Activated CD4-positive, alpha-beta T cell treated with anti-CD3 and anti-CD28 coated beads, Interleukin-2, amount 50 U/mL, for 24 hours (primary cell): ENCODE measurements around the gene TUNAR.

Experiments used
- DNase-seq, 2 donors: peaks; one replicate each; pipeline ENCODE4 v3.0.0-alpha.2; 2020; ENCODE audit warnings: low read depth in 1 of 2, low spot score in 1 of 2

TUNAR gene

DNA sequence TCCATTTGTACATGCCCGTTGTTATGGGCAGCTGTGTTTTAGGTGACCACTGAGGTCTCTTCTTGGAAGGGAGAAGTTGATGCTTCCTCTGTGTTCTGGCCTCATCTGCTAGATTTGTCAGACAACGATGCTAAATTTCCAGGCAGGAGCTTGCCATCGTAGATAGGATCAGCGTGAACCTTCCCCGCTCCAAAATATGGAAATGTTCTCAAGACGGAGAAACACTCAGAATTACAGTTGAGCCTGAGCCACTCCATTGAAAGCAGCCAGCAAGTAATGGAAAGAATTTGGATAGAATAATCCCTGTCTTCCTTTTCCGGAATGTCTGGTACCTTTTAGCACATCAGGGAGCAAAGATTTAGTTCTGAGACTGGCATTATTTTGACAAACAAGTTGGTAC is 34.8 kb downstream of the TUNAR start:
- no peak for DNase-seq

DNA sequence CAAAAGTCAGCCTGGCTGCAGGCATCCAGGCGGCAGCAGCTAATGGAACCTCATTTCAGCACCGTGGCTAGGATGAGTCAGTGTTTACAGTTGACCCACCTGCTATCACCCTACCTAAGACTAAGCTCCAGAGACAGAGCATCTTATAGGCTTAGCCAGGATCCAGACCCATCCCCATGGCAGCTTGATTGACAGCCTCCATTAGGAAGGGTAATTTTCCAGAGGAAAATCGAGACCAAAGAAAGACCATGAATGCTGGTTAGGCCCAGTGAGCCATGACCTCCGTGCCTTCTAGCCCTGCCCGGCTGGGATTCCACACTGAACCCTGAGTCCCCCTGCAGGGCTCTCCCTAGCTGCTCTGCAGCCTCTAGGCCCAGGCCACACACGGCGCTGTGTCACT is 38.7 kb downstream of the TUNAR start:
- DNase-seq = no peak

DNA sequence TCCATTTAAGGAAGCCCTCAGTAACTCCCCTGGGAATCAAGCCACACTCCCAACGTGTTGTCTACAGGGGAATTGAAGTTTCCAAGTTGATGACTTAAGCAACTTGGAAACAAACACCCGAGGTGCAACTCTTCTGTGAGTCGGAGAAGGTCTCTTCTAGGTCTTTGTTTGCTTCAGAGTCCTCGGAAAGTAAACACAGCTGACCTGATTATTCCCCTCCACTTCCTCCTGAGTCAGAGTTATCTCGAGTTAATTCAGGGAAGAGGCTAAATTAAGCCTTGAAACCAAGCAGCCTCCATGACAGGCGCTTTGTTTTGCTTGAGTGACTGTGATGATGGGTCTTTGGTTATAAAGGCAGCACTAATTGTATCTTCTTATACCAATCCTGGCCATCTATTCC is 41.8 kb downstream of the TUNAR start:
- no peak for DNase-seq

DNA sequence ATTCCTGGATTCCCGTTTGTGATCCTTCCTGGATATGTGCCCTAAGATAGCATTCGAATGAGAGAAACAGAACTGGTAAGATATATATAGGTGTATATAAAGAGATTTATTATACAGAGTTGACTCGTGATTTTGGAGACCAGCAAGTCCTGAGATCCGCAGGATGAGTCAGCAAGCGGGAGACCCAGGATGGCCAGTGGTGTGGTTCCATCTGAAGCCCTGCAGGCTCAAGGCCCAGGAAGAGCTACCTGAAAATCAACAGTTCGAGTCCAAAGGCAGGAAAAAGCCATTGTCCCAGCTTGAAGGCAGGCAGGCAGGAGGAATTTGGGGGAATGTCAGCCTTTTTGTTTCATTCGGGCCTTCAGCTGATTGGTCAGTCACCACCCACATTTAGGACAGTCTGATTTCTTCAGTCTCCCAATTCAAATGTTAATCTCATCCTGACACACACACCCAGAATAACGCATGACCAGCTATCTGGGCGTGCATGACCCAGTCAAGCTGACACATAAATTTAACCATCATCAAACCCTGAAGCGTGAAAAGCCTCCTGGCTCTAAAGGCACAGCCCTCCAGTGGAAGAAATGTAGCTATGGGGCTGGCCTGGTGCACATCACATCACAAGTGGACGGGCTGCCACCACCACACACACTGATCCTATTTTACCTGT is 44.3 kb downstream of the TUNAR start:
- DNase-seq = no peak

DNA sequence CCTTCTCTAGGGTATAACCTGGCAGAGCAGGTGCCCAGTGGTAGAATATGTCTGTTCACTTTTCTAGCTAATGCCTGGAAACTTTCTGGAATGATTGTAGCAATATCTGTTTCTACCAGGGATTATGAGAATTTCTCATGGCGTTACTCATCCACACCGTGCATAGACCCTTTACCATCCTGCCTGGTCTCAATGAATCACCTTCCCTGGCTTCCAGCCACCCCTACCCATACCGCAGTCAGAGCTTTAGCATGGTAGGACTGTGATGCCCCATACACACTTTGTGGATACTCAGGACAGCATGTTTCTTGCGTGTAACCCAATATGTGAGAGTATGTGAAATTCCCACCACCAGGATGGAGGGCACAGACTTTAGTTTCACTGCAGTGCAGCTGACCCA is 45.4 kb downstream of the TUNAR start:
- no peak for DNase-seq

DNA sequence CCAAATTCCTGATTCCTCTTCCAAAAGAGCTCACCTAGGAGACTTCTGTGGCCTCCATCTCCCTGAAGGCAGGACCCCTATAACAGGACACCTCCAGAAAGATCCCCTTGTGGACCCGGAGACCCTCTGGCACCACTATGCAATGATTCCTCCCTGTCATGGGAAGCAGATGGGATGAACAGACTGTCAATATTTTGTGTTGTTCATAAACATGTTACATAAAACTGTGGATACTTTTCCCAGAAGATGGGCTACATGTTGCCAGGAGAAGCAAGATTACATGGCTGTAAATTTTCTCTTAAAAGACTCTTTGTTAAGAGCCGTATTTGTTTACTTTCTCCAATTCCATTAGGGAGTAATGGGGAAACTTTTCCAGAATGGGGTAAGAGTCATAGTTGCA is 52.1 kb downstream of the TUNAR start:
- DNase-seq = no peak

DNA sequence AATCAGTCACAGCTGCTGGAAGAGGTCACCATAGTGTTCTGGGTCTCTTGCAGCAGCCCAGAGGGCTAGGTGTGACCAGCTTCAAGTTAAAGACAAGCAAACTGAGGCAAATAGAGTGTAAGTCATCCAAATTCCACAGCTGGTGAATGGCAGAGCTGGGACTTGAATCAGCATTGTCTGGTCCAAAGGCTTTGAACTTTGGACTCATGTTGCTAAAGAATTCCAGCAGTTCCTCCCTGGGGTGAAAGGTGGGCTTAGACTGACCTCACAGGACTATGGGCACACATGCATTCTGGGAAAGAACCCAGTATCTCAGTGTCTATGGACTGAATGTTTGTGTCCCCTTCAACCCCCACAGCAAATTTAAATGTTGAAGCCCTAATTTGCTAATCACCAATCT is 54.8 kb downstream of the TUNAR start:
- DNase-seq = no peak

DNA sequence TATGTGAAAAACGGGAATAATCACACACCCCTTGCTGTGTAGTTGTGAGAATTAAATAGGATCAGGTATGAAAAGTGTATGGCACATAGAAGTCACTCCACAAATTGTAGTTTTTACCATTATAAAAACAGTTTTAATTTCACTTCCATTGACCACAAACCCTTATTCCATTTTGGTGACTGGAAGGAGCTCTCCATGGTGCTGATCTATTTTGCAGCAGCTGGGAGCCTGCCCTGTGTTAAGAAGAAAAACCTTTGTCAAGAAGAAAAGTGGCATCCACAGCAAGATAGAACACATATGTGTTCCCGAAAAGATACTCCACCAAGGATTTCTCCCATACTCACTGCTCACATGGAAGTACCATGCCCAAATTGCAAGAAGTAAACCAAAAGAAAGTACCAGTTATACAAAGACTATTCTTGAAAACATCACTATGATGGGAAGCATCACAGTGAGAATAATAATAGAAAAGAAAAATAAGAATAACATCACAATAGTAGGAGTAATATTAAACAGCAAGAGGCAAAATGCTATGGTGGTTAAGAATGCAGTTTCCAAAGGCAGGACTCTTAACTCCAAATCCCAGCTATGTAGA is 58.7 kb downstream of the TUNAR start:
- DNase-seq = no peak

DNA sequence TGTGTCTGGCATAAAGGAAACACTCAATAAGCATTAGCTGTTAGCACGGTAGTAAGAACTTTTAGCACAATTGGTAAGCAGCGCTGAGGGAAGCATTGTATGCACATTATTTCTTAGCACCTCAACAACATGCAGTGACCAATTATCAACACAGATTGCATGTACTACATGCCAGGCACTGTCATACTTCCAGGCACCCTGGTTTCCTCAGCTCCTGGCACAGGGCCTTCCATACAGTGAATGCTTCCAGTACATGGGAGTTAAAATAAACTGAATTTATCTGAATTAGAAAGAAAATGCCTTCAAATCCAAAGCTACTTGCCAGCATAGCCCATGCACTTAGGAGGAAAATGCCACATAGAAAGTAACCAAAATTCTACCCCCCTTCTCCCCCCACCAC is 59.4 kb downstream of the TUNAR start:
- DNase-seq = no peak

DNA sequence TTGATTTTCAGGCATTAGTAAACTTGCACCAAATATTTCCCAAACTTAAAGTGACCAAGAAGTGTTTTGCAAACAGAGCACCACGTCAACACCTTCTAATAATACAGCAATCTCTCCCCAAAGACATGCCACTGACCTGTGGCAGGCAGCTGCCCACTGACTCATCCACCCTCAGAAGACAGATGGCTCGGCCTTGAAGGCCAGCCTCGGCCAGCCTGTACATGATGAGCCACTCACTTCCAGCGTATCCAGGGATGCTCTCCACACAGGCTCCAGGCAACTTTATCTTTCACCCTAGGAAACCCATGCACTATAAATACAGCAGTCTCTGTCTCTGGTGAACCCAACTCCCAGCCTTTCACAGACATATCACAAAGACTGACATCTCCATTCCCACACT is 62.7 kb downstream of the TUNAR start:
- DNase-seq = no peak

DNA sequence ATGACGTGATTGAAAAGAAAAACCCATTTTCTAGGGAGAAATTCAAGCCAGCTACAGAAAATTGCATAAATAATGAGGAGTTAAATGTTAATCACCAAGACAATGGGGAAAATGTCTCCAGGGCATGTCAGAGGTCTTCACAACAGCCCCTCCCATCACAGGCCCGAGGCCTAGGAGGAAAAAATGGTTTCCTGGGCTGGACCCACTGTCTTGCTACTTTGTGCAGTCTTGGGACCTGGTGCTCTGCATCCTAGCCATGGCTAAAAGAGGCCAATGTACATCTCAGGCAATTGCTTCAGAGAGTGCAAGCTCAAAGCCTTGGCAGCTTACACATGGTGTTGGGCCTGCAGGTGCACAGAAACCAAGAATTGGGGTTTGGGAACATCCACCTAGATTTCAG is 65.3 kb downstream of the TUNAR start:
- no peak for DNase-seq

DNA sequence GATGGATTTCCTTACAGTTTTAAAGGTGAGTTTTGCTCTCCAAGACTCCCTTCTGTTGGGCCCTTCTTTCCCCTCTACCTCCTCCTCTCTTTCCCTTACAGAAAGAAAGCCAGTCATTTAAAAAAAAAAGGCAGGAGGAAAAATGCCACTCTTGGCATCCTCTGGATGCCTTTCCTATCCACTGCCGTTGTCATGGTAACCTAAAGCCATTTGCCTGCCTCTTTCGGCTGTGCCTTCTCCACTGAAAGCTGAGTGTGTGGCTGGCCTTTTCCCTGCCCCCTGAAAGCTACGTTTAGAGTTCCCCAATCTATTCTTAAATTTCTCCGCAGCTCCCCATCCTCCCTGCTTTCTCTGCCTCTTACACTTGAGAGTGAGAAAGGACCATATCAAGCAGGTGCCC is 67.1 kb downstream of the TUNAR start:
- no peak for DNase-seq

DNA sequence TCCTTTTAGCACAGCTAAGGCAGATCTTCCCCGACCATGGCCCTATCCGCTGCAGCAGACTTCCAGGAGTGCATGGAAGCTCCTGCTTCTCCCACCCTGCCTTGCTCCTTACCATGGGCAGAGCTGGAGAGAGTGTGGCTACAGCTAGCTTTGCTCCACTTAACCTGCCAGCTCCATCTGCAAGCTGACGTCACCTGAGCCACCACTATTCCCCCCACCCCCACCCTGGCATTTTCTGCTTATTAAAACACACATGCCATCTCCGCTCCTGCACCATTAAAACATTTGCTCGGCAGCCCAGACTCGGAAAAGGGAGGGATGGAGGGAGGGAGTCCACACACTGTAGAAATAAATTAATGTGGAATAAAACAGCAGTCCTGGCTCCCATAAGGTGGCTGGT is 67.8 kb downstream of the TUNAR start:
- DNase-seq = no peak

DNA sequence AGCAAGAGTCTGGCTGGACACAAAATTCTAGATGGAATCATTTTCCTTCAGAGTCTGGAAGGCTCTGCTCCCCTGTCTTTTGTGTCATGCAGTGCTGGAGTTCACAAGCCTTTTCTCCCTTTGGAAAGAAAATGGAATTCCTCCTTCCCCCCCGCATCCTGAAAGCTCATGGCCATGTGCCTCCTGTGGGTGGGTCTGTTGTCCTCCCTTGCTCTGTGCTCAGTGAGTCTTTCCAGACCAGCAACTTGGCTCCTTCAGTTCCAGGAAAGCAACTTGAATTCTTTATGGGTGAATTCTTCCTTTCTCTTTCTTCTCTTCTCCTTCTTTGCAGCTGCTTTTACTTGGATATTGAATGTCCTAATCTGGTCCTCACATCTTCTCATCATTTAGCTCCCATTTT is 70.2 kb downstream of the TUNAR start:
- DNase-seq = no peak

DNA sequence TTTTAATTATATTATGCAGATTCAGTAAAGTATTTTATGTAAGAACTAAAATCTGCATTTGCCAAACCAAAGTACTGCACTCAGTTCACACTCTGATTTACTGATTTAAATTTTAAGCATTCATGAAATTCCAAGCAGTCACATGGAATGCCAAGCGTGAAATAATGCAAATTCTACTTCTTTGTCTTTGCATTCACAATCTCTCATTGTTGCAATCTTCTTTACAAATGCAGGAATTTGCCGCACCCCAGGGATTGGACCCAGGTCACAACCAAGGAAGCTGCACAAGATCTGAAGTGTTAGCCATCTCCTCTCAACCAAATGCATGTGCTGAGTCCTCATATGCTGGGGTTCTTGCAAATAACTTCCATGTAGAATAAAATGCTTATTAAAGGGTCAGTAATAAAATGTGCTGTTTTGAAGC is 71.9 kb downstream of the TUNAR start:
- no peak for DNase-seq

DNA sequence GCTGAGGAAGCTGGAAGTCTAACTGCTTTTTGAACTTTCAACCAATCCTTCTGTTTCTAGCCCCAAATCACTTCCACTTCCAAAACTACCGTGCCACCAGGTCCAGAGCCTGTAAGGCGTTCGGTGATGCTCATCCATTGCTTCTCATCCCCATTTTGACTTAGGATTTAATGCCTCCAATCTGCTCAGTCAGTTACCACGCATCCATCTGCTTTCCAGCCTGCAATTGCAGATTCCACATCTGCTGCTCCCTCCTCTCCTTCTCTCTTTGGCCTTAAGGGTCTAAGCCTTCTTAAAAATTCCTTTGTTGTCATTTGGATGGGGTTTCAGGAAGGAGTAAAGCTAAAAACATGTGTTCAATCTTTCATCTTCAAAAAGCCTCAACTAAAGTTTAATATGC is 74.7 kb downstream of the TUNAR start:
- no peak for DNase-seq

DNA sequence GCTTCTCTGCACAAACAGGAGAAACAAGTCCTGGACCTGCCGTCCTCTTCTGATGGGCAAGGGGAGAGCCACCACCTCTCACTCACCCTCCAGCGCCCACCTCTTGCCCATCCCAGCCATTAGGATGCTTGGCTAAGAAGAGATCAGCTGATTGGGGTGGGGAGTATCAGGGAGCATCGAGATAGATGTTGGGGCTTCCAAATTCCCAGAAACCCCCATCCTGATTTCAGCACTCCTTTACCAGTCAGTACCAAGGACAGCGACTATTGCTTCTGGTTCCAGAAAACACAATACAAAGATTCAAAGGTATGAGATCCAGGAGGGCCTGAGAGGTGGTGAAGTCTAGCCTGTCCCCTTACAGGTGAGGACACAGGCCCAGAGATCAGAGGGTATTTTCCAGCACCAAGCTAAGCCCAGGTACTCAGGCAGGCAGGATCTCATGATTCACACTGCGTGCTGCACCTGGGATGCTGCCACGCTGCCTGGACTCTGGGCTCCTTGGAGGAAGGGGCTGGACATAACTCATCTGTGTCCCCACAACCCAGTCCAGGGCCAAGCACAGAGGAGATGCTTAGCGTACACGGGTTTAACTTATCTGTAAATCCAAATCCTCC is 76.6 kb downstream of the TUNAR start:
- DNase-seq = no peak

DNA sequence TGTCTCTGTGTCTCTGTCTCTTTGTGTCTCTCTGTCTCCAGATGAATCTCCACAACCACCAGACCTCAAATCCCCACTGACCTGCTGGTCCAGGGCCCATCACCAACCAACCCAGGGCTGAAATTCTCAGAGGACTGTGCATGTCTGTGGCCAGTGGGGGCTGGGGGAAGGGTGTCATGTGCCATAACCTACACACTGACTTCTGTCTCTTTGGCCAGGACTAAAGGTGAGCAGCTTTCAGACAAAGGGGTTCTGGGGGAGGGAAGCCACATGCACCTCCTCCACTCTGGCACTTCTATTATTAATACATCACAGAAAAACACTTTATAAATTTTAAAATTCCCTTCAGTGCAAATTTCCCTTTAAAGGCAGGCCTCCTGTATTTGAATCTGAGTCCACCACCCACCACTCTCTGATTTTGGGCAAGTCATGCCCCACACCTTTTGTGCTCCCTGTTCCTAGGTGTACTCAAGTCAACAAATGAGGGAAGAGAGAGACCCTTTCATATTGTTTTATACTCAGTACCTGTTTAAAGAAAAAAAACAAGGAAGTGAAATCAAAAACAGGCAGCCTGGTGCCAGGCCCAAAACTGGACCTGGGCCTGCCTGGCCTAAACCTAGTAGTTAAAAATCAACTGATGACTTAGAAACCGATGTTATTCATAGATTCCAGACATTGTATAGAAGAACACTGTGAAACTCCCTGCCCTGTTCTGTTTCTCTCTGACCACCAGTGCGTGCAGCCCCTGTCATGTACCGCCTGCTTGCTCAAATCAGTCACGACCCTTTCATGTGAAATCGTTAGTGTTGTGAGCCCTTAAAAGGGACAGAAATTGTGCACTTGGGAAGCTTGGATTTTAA is 80.2 kb downstream of the TUNAR start:
- no peak for DNase-seq

DNA sequence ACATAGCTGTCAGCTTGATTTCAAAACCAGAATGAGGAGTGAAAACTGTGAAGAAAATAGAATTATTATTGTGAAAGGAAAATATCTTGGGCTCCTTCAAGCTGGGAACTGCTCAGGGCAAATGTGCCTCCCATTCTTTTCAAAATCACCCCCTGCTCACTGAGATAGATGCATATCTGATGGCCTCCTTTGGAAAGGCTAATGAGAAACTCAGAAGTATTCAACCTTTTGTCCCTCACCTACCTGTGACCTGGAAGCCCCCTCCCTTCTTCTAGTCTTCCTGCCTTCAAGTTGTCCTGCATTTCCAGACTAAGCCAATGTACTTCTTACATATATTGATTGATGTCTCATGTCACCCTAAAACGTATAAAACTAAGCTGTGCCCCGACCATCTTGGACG is 81.5 kb downstream of the TUNAR start:
- no peak for DNase-seq

DNA sequence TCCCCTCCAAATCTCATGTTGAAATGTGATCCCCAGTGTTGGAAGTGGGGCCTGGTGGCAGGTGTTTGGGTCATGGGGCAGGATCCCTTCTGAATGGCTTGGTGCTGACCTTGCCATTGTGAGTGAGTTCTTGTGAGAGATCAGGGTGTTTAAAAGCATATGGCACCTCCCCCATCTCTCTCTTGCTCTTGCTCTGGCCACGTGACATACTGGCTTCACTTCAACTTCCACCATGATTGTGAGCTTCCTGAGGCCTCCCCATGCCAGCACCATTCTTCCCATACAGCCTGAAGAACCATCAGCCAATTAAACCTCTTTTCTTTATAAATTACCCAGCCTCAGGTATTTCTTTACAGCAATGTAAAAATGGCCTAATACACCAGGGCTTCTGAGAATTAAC is 82.7 kb downstream of the TUNAR start:
- no peak for DNase-seq

DNA sequence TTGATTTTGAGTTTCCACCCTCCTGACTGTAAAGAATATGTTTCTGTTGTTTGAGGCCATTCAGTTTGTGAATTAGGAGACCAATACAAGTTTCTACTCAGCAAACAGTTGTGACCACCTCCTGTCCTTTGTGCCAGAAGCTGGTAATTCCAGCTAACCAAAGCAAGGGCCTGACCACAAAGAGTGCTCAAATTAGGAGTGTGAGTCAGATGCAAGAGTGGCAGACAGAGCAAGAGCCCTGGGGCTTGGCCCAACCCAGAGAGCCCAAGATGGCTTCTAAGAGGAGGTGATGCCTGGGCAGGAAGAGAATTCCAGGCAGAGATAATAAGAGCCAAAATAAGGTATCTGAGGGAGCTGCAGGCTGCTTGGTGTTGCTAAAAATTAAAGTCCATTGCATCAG is 84.8 kb downstream of the TUNAR start:
- DNase-seq = no peak

DNA sequence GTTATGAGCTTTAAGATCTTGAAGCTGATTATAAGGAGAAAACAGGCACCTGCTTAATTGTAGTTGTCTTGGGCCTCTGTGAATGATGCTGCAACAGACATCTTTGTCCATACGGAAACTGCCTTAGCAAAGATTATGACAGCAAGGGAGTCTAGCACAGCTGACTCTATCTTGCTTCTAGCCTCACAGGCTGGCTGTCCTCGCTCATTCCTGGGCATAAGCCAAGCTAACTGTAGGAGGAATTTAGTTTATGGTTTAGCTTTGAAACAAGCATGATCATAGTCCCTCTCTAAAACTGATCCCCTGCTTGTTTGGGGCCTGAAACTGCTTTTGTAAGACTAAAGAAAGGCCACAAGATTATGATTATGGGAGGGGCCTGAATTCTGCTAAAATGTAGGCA is 88.3 kb downstream of the TUNAR start:
- no peak for DNase-seq
